HG03520 (cell line): ENCODE results near the gene TTLL3.

Experiments used
- ATAC-seq: cut with Tn5 transposase; IDR thresholded peaks from one replicate; pipeline ENCODE4 v1.9.1; 2021; ENCODE audit warnings: mild to moderate bottlenecking, moderate library complexity; ENCODE audit not compliant: unreplicated experiment

TTLL3 gene

GRCh38 chr3:9781551-9781950 lies 28.5 kb upstream of the TTLL3 start:
- no peak for ATAC-seq

- no peak for ATAC-seq
These were observed 28.0 kb upstream of the TTLL3 start for GRCh38 chr3:9781978-9782603.

DNA sequence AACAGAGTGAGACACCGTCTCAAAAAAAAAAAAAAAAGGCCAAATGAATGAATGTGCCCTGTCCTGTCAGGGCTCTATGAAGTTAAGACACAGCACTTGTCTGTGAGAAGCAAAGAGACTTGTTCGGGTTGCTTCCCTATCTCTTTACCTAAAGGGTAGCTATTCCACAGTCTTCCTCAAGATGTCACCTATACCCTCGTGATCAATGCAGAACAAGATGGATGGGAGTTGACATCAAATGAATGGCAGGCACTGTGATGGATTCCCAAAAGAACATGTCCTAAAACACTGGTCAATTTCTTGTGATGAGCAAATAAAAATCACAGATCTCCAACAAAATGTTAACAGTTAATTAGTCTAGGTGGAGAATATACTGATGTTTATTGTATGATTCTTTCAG lies 27.3 kb upstream of the TTLL3 start:
- no peak for ATAC-seq

DNA sequence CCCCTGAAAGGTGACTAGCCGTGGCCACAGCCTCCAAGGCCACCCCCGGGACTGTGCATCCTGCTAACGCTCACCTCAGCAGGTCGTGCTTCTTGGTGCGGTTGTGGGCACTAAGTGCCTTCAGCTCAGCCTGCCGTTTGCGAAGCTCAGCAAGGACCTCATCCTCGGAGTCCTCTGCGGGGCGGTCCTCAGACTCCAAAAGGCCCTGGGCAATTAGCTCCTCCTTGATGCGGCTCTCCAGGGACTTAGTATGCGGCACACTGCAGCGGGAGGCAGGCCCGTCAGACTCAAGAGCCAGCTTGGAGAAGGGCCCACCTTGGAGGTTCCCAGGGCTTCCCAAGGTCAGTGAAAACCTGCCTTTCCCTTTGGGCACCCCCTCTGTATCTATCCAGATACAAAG lies 26.1 kb upstream of the TTLL3 start:
- no peak for ATAC-seq

- ATAC-seq, result no peak
These were observed 25.1 kb upstream of the TTLL3 start for GRCh38 chr3:9784965-9785364.

DNA sequence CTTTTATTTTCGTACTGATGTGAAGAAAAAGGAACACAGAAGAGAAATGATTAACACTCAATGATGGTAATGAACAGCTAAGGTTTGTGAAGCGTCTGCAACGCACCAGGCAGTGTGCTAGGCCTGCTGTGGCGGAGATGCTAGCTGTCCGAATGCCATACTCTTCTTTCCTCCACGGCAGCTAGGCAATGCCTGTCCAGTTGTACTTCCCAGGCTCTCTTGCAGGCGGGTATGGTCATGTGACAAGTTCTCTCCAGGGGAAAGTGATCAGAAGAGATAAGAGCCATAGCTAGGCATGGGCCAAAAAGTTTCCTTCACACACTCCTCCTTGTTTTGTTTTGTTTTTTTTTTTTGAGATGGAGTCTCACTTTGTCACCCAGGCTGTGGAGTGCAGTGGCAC lies 24.5 kb upstream of the TTLL3 start:
- ATAC-seq, result no peak

DNA sequence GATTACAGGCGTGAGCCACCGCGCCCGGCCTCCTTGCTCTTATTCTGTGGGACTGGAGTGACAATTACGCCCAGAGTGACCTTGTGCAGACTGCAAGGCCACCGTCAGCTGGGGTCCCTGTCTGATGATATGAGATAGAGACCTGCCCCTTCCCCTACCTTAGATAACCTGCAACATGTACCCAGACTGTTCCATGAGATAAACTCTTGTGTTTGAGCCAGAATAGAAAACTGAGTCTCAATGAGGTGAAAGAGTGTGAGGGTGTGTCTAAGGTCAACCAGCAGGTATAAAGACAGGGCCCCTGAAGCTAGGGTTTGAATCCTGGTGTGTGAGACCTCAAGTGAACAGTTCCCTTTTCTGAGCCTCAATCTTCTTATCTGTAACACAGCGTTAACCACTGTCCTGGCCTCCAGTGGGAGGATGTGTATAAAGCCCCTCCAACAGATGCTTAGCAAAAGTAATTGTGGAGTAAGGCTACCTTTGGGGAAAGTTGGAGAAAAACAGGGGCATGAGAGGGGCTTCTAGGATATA lies 23.8 kb upstream of the TTLL3 start:
- no peak for ATAC-seq

DNA sequence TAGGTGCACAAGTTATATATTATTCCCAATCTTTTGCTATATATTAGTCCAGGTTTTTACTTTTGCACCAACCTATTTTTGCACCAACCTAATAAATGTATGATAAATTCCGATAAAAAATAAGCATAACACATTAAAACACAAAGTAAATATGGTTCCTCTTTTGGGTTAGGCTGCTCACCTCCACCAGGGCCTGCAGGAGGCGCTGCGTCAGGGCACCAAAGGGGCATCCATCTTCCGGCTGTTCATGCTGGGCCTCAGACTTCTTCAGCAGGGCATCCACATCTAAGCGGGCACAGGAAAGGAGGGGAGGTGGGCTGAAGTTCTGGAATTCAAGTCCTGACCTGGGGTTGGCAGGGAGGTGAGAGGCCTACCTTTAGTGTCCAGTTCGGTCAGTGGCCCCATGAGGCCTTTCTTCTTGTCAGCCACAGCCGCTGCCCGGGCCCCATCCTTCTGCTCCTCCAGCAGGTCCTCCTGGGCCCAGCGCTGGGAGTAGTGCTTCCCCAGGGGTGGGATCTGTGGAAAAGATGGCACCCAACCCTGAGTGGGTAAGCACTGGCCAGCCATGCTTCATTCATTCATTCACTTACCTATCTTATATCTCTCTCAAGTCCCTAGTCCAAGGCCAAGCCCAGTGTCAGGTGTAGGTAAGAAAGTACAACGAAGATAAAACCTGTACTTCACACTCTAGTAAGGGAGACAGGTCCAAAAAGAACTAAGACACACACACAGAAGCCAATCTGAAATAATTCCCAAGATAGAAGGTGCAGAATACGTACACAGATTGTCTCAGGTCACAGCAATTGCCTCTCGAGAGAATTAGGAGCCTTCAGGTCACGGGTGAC lies 23.0 kb upstream of the TTLL3 start:
- ATAC-seq, result no peak

DNA sequence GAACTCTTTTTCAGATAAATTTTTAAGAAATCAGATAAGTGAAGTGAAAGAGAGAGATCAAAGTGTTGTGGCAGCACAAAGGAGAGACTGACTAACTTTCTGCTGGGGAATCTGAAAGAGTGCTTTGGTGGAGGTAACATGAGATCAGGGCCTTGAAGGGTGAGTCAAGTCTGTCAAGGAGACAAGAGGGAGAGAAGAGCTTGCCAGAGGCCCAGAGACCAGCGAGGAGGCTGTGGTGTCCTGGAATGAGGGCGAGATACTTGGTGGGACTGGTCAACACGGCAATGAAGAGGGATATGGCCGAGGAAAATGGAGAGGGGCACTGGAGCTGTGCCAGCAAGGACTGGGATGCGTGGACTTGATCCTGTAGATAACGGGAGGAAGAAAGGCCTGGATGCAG lies 22.3 kb upstream of the TTLL3 start:
- ATAC-seq, result no peak

GRCh38 chr3:9791127-9791526 lies 18.9 kb upstream of the TTLL3 start:
- no peak for ATAC-seq

- no peak for ATAC-seq
These were observed 18.2 kb upstream of the TTLL3 start for GRCh38 chr3:9791790-9792404.

DNA sequence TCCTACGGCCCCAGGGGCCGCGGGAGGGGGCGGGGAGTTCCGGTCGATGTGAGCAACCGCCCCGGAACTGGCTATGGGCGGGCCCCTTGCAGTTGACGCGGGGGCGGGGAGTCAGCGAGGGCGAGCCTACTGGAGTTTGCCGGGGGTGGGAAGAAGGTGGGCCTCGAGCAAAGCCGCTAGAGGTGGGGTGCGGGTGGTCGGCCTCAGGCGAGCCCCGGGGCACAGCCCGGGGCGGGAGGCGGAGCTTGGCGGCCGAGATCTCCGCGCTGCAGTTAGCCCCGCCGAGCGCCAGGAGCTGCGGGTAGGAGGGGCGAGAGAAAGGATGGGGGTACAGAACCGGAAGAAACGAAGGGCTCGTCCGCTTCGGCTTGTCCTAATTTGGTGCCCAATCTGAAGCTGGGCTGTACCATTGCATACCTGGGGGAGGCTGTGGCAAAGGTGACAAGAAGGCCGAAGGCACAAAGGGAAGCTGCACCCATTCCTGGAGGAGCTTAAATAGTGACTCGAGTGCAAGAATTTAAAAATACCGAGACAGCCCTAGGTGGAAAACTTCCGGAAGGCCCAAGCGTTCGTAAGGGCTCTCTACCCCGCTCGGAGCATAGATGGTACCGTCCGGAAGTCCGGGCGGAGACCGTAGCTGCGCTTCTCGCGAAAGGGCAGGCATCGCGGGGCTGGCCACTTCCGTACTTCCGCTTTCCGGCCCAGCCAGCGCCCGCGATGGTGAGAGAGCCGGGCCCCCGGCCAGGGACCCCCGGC lies 17.5 kb upstream of the TTLL3 start, which contains the start of the genes ARPC4 and TADA3:
ARPC4 (plus strand) TSS at position 678 of the 756 bp plus-strand sequence; CDS start at position 718, 40 bp downstream.
TADA3 (minus strand) TSS at position 69 of the 756 bp plus-strand sequence. CDS start 1,007 bp downstream, outside the sequence.
- peak; percentile 79 for ATAC-seq

GRCh38 chr3:9793161-9793781 lies 16.8 kb upstream of the TTLL3 start:
- peak; percentile 1 for ATAC-seq

DNA sequence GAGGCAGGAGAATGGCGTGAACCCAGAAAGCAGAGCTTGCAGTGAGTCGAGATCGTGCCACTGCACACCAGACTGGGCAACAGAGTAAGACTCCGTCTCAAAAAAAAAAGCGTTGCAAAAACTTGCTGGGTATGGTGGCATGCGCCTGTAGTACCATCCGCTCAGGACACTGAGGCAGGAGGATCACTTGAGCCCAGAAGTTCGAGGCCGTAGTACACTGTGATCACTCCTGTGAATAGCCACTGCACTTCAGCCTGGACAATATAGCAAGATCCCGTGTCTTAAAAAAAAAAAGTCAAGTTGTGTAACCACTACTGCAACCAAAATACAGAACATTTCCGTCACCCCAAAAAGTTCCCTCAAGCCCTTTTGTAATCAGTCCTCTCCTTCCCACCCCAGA lies 15.7 kb upstream of the TTLL3 start:
- ATAC-seq, result no peak

- ATAC-seq, result no peak
These were observed 14.9 kb upstream of the TTLL3 start for GRCh38 chr3:9795207-9795606.

GRCh38 chr3:9797196-9797945 lies 12.7 kb upstream of the TTLL3 start:
- no peak for ATAC-seq

GRCh38 chr3:9800529-9800928 lies 9.5 kb upstream of the TTLL3 start:
- ATAC-seq, result no peak

DNA sequence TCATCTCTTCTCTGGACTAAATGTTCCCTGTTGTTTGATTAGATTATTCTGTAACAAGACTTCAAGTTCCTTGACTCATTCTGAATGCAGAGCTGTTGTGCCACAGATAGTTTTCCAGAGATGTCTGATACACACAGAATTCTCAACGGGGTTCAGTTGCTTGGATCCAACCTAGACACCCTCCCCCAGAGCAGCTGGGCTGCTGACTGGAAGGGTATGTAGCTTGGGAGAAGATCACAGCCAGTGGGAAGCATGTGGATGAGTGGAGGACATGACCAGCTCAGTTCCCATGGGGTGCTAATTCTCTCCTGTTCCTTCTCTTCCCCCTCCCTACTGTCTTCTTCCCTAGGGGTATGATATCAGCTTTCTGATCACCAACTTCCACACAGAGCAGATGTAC lies 6.6 kb upstream of the TTLL3 start:
- ATAC-seq, result no peak

DNA sequence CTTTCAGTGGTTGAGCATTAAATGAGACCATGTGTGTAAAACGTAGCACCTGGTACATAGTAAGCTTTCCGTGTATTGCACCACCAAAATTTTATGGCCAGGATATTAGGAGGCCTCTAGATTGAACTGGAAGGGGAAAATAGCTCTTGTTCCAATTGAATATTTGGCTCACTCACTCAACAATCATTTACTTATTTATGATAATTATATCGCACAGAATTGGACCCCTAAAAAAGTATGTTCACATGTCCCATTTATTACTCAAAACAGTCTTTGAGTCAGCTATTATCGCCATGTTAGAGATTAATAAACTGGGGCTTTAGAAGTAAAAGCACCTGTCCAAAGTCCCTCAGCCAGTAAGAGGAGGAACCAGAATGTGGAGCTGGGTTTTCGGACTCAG lies 5.1 kb upstream of the TTLL3 start:
- no peak for ATAC-seq

DNA sequence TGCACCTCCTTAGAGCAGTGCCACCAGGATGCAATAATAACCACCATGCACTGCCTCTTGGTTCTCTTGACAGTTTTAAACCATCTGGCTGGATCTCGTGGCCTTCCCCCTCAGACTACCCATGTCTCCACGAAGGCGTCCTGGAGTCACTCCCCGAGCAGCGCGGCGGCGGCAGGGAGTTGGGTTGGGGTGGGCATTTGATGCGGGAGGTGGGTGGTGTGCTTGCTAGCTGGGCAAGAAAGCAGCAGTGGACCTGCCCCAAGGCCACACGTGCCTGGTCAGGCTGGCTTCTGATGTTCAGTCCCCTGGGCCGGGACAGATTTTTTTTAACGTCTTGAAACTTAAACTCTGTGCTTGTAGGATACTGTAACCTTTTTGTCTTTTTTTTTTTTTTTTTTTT lies 3.9 kb upstream of the TTLL3 start:
- no peak for ATAC-seq
